ENCODE data around the gene RRAGD. TPM values are rescaled to one million over a fixed set of nuclear protein-coding genes. Genes with fewer than 3 reads are reported as not detected.

The RRAGD gene
- total RNA-seq, 1 donor from 2014 or later: 44.0 TPM

- ATAC-seq (no peak), DNase-seq (no peak)
- Histone ChIP-seq H3K4me1 (no peaks in the 10 kb centered on the region), H3K36me3 (no peaks in the 10 kb centered on the region), H3K27ac (no peak overlapping the region), H3K27me3 (no peaks in the 10 kb centered on the region), H3K9me3 (no peaks in the 10 kb centered on the region), H3K4me3 (no peak overlapping the region)
- intact Hi-C loops (cut with DNase I): no loop called here
- no peak for TF ChIP-seq CTCF (IDR thresholded peaks at IDR 0.05)
Measured at GRCh38 chr6:89452281-89452680, 40.2 kb upstream of the RRAGD start.

- Histone ChIP-seq H3K27ac (no peak overlapping the region), H3K36me3 (no peaks in the 10 kb centered on the region), H3K27me3 (no peaks in the 10 kb centered on the region), H3K9me3 (no peaks in the 10 kb centered on the region), H3K4me1 (no peaks in the 10 kb centered on the region), H3K4me3 (no peak overlapping the region)
- DNase-seq (no peak), ATAC-seq (no peak)
- intact Hi-C loops (cut with DNase I): no loop called here
- no peak for TF ChIP-seq CTCF (IDR thresholded peaks at IDR 0.05)
Measured at GRCh38 chr6:89449193-89449592, 37.1 kb upstream of the RRAGD start.

- DNase-seq (no peak), ATAC-seq (no peak)
- no peak overlapping the region for H3K4me3 ChIP-seq
- intact Hi-C loops (cut with DNase I): no loop called here
- no peaks in the 10 kb centered on the region for H3K36me3 ChIP-seq
- no peaks in the 10 kb centered on the region for H3K9me3 ChIP-seq
- H3K4me1 ChIP-seq: no peaks in the 10 kb centered on the region
- TF ChIP-seq CTCF (IDR thresholded peaks at IDR 0.05): no peak
- H3K27me3 ChIP-seq: no peaks in the 10 kb centered on the region
- no peak overlapping the region for H3K27ac ChIP-seq
Measured at GRCh38 chr6:89443658-89444057, 31.6 kb upstream of the RRAGD start.

GRCh38 chr6:89440200-89440599 lies 28.1 kb upstream of the RRAGD start:
- Histone ChIP-seq H3K4me1 (no peaks in the 10 kb centered on the region), H3K27me3 (no peaks in the 10 kb centered on the region), H3K4me3 (no peak overlapping the region), H3K9me3 (no peaks in the 10 kb centered on the region), H3K27ac (no peak overlapping the region), H3K36me3 (no peaks in the 10 kb centered on the region)
- no peak for TF ChIP-seq CTCF (IDR thresholded peaks at IDR 0.05)
- intact Hi-C loops (cut with DNase I): no loop called here
- ATAC-seq (no peak), DNase-seq (no peak)

GRCh38 chr6:89439014-89439413 lies 26.9 kb upstream of the RRAGD start:
- ATAC-seq (no peak), DNase-seq (no peak)
- peaks cover 4% of the 10 kb centered on the region for H3K4me1 ChIP-seq
- no peak overlapping the region for H3K27ac ChIP-seq
- H3K27me3 ChIP-seq: no peaks in the 10 kb centered on the region
- no peak for TF ChIP-seq CTCF (IDR thresholded peaks at IDR 0.05)
- H3K36me3 ChIP-seq: no peaks in the 10 kb centered on the region
- no peaks in the 10 kb centered on the region for H3K9me3 ChIP-seq
- intact Hi-C loops (cut with DNase I): no loop called here
- H3K4me3 ChIP-seq: no peak overlapping the region

- no peaks in the 10 kb centered on the region for H3K27me3 ChIP-seq
- no peak overlapping the region for H3K4me3 ChIP-seq
- intact Hi-C loops (cut with DNase I): no loop called here
- ATAC-seq: no peak
- no peaks in the 10 kb centered on the region for H3K36me3 ChIP-seq
- peaks cover 9% of the 10 kb centered on the region for H3K4me1 ChIP-seq
- TF ChIP-seq CTCF (IDR thresholded peaks at IDR 0.05): no peak
- DNase-seq: no peak
- no peak overlapping the region for H3K27ac ChIP-seq
- no peaks in the 10 kb centered on the region for H3K9me3 ChIP-seq
Measured at GRCh38 chr6:89438248-89438647, 26.2 kb upstream of the RRAGD start.
